Endothelial cell of umbilical vein (primary cell): ENCODE measurements around the gene CPA4.

Source experiments
- CTCF ChIP-seq, 2 donors: IDR thresholded peaks; 1 replicate in 1 of 2; 2 replicates in 1 of 2; pipeline ENCODE4 v1.5.1; 2011; ENCODE audit warnings: low read length in 2 of 2, mild to moderate bottlenecking in 2 of 2, moderate library complexity in 2 of 2, control low read depth in 1 of 2, inconsistent platforms in 1 of 2, low read depth in 1 of 2; ENCODE audit not compliant: insufficient read depth in 1 of 2; ENCODE audit errors: extremely low read depth in 1 of 2
- POLR2A ChIP-seq: IDR thresholded peaks from 2 replicates; pipeline ENCODE4 v1.6.1; 2012; ENCODE audit warnings: low read depth, mild to moderate bottlenecking, control low read depth, low read length
- TF ChIP-seq, protein P1 (sequence below): IDR thresholded peaks from 2 replicates; pipeline ENCODE4 v1.6.1; 2011; ENCODE audit not compliant: insufficient read depth, insufficient read length

- no peak for TF ChIP-seq CTCF (IDR thresholded peaks at IDR 0.05; ENCODE audit: extremely low read depth in 1 of 2, insufficient read depth in 1 of 2, low read depth in 1 of 2, low read length in 2 of 2)
- TF ChIP-seq POLR2A, result no peak
- TF ChIP-seq, protein P1, sequence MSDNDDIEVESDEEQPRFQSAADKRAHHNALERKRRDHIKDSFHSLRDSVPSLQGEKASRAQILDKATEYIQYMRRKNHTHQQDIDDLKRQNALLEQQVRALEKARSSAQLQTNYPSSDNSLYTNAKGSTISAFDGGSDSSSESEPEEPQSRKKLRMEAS, result no peak
Observed at GRCh38 chr7:130364451-130364850, 71.5 kb downstream of the CPA4 start.
